AG09309 (cell line): ENCODE results near the gene TRAF4.

ENCODE experiments used
- DNase-seq: peaks from one replicate; pipeline ENCODE4 v3.0.0-alpha.2; 2010; ENCODE audit warnings: low read depth
- H3K4me3 ChIP-seq: 2 replicates; pipeline ENCODE4 v1.5.1; 2011; ENCODE audit warnings: mild to moderate bottlenecking, low read depth, low read length, moderate library complexity; ENCODE audit not compliant: control insufficient read depth
- CTCF ChIP-seq: IDR thresholded peaks from 2 replicates; pipeline ENCODE4 v1.5.1; 2011; ENCODE audit warnings: mild to moderate bottlenecking, low read depth, low read length, inconsistent platforms; ENCODE audit not compliant: insufficient read depth, control insufficient read depth; ENCODE audit errors: missing control alignments

TRAF4 gene

GRCh38 chr17:28707339-28707720 is 36.5 kb upstream of the TRAF4 start:
- TF ChIP-seq CTCF: no peak
- no peak for DNase-seq
- H3K4me3 ChIP-seq: no peak overlapping the region

GRCh38 chr17:28710861-28711722 is 32.7 kb upstream of the TRAF4 start:
- H3K4me3 ChIP-seq: peak overlapping the region; percentile 50
- TF ChIP-seq CTCF: no peak
- peak; percentile 55 for DNase-seq

DNA sequence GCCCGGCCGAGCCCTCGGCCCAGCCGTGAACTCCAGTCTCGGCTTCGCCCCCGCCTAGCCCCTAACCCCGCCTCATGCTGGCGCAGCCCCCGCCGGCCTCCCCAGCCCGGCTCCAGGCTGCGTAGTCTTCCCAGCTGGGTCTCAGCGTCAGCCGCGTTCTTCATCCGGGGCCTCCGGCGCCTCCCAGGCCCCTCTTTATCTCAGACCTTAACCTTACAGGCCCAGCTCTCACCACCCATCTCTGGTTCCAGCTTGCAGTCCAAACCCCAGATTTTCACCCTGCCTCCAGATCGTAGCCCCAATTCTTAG is 32.1 kb upstream of the TRAF4 start, which contains the start of gene PROCA1:
Gene PROCA1 (minus strand): TSS at position 166 of the 309 bp plus-strand sequence. CDS start 228 bp downstream, outside the sequence.
- peak within 1 kb of the TSS; percentile 50 for H3K4me3 ChIP-seq
- no peak for TF ChIP-seq CTCF
- DNase-seq: no peak

- DNase-seq: no peak
- H3K4me3 ChIP-seq: peak overlapping the region; percentile 25; the same call in 1 of the 2 replicates
- no peak for TF ChIP-seq CTCF
Measured at GRCh38 chr17:28712032-28712704, 31.6 kb upstream of the TRAF4 start.

GRCh38 chr17:28712705-28713415 is 31.0 kb upstream of the TRAF4 start:
- no peak for TF ChIP-seq CTCF
- H3K4me3 ChIP-seq: no peak overlapping the region
- DNase-seq: no peak

GRCh38 chr17:28714281-28714680 is 29.5 kb upstream of the TRAF4 start:
- no peak for DNase-seq
- H3K4me3 ChIP-seq: no peak overlapping the region
- no peak for TF ChIP-seq CTCF
